Measurements from ENCODE around the gene ENOX1.
"Not testable (repeated sequence)": the region's sequence is repeated elsewhere in the genome, so short reads cannot be mapped to it uniquely, and the experiment has no call there.

ENOX1 gene

DNA sequence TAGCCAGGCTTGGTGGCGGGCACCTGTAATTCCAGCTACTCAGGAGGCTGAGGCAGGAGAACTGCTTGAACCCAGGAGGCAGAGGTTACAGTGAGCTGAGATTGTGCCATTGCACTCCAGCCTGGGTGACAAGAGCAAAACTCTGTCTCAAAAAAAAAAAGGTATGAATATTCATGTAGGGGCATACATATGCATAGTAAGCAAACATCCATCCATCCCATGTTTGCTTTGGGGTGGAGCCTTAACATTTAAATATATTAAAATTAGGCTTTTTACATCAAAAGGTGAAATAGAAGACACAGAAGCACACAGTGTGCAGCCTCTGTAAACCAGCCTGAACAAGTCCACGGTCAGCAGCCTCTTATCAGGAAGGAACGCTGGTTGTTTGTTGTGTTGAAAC, 618.3 kb downstream of the ENOX1 start:
- DNase-seq: not testable (repeated sequence)

DNA sequence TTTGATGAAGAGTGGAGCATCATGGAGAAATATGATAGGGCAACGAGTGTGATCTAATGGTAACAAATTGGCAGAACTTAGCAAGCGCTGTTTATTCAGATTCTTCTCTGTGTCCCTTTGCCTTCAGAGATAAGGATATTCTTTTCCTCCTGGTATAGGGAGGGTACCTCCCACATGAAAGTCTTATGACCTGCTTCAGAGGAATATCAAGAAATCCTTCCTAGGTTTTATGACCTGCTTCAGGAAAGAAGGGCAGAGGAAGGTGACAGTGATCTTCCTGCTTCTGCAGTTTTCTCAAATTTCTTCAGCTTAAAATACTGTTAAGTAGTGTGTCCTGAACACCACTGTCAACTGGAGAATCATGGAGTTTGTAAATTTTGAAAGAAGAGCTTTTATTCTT, 619.0 kb downstream of the ENOX1 start:
- DNase-seq: no peak

DNA sequence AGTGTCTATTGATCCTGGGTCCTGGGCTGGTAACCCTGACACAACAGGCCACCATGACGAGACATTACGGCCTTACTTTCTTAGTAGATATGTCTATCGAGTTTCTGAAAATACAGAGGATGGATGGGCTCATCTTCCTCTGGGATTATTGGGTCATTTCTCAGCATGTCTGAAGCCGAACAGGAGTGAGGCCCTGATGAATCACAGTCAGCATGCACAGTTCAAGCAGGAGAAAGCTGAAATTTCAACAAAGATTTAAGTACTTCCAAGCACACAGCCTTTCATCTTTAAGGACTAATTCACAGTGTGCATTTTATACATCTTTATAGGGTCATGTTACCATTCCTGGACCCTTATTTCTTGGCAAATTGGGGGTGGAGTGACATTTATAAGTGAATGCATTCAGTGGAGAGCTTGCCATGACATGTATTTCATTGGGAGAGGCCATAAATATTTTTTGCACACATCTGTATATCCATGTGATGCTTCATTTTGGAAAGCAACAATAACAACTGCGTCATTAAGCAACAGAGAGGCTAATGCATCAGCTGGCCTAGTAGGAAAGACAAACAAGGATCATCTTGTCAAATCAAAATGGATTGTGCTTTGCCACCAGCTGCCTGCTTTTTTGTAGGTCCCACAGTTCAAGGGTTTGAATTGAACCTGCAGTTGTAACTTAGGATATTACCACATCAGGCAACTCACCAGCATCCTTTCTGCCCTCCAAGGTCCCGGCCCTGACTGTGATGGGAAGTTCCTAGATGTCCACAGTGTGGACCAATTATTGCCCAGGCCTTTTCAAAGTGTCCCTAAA, 619.9 kb downstream of the ENOX1 start:
- no peak for DNase-seq
